B cell (primary cell): ENCODE data around the gene IGSF9B. TPM values are rescaled to one million over a fixed set of nuclear protein-coding genes. Genes with fewer than 3 reads are reported as not detected.

Experiments
- ATAC-seq: fragments of 200-7000 bp; cut with Tn5 transposase; one replicate; pipeline ENCODE4 v1.10.0; 2021; ENCODE audit warnings: low read depth, mild to moderate bottlenecking, moderate number of reproducible peaks, moderate library complexity
- CTCF ChIA-PET: fragments of 350-600 bp; sonication (Branson Sonifier 250); formaldehyde crosslinking; loops from one replicate; lab custom pipeline; 2021; ENCODE audit warnings: antibody characterized with exemption, inconsistent platforms; lab: Charles Lee
- POLR2A ChIA-PET: fragments of 350-600 bp; sonication (Branson Sonifier 250); formaldehyde crosslinking; loops from one replicate; lab custom pipeline; 2021; ENCODE audit warnings: antibody characterized with exemption; lab: Charles Lee
- DNase-seq: peaks from one replicate; pipeline ENCODE4 v3.0.0; 2013
- H2AFZ ChIP-seq: 2 replicates; pipeline ENCODE4 v1.6.1; 2012; ENCODE audit warnings: mild to moderate bottlenecking, low read depth, low read length; ENCODE audit not compliant: insufficient read depth, poor library complexity, severe bottlenecking
- H3K27ac ChIP-seq, 2 donors: 1 replicate in 1 of 2; 2 replicates in 1 of 2; pipeline ENCODE4 v1.5.1; 2012 to 2013; ENCODE audit warnings: low read length in 2 of 2, mild to moderate bottlenecking in 2 of 2, moderate library complexity in 1 of 2
- H3K27me3 ChIP-seq, 4 experiments: fragments of 200-600 bp in 1 of 4; sonication (generic) in 1 of 4; replicated peaks in 1 of 4; 1 replicate in 2 of 4; 2 replicates in 2 of 4; pipeline versions ENCODE4 v1.6.1 to v1.7.0; 2013 to 2016; ENCODE audit warnings: low read length in 3 of 4, mild to moderate bottlenecking in 2 of 4, mixed read lengths in 1 of 4, moderate library complexity in 1 of 4; ENCODE audit not compliant: insufficient read depth in 4 of 4, control insufficient read depth in 3 of 4; ENCODE audit errors: control extremely low read depth in 1 of 4
- H3K36me3 ChIP-seq, 2 experiments: replicated peaks in 1 of 2; 1 replicate in 1 of 2; 2 replicates in 1 of 2; pipeline versions ENCODE4 v1.6.1 to v1.7.1; 2013; ENCODE audit warnings: low read length in 1 of 2; ENCODE audit not compliant: insufficient read depth in 2 of 2, control insufficient read depth in 1 of 2; ENCODE audit errors: control extremely low read depth in 1 of 2, extremely low read depth in 1 of 2
- H3K4me1 ChIP-seq, 2 donors: fragments of 200-600 bp in 1 of 2; sonication (generic) in 1 of 2; 1 replicate in 1 of 2; 2 replicates in 1 of 2; pipeline versions ENCODE4 v1.5.1 to v1.6.1; 2013 to 2017; ENCODE audit warnings: low read length in 2 of 2; ENCODE audit not compliant: control insufficient read depth in 2 of 2, insufficient read depth in 2 of 2
- H3K4me2 ChIP-seq: replicated peaks from 2 replicates; pipeline ENCODE3; 2012; ENCODE audit warnings: mild to moderate bottlenecking, low read depth, low read length; ENCODE audit not compliant: poor library complexity, severe bottlenecking
- H3K4me3 ChIP-seq, 5 experiments: fragments of 200-600 bp in 1 of 5; sonication (generic) in 1 of 5; 1 replicate in 3 of 5; 2 replicates in 2 of 5; pipeline versions ENCODE4 v1.5.1 to v1.7.0; 2011 to 2016; ENCODE audit warnings: low read length in 4 of 5, mild to moderate bottlenecking in 4 of 5, low read depth in 2 of 5, control low read depth in 1 of 5, moderate library complexity in 1 of 5; ENCODE audit not compliant: insufficient read depth in 1 of 5; ENCODE audit errors: control extremely low read depth in 1 of 5, extremely low read depth in 1 of 5
- H3K79me2 ChIP-seq: fragments of 200-600 bp; sonication (generic); one replicate; pipeline ENCODE4 v1.6.0; 2016; ENCODE audit warnings: low read length; ENCODE audit not compliant: control insufficient read depth, insufficient read depth
- H3K9ac ChIP-seq: fragments of 200-600 bp; sonication (generic); 2 replicates; pipeline ENCODE4 v1.6.1; 2017; ENCODE audit warnings: mild to moderate bottlenecking, low read length, moderate library complexity
- H3K9me3 ChIP-seq, 3 donors: one replicate each; pipeline versions ENCODE4 v1.6.1 to v1.7.1; 2013; ENCODE audit warnings: low read length in 2 of 3; ENCODE audit not compliant: control insufficient read depth in 2 of 3, insufficient read depth in 1 of 3; ENCODE audit errors: control extremely low read depth in 1 of 3
- H4K20me1 ChIP-seq: 2 replicates; pipeline ENCODE4 v1.6.0; 2012; ENCODE audit warnings: mild to moderate bottlenecking, low read length; ENCODE audit not compliant: insufficient read depth, control insufficient read depth, poor library complexity, severe bottlenecking
- H3K27ac Mint-ChIP-seq: one replicate; pipeline ENCODE4 v1.8.0; 2021; ENCODE audit warnings: mixed read lengths
- H3K27me3 Mint-ChIP-seq: one replicate; pipeline ENCODE4 v1.8.0; 2021; ENCODE audit warnings: mixed read lengths
- H3K4me1 Mint-ChIP-seq: one replicate; pipeline ENCODE4 v1.8.0; 2021; ENCODE audit warnings: mixed read lengths
- H3K4me3 Mint-ChIP-seq: one replicate; pipeline ENCODE4 v1.8.0; 2021; ENCODE audit warnings: mixed read lengths
- H3K9me3 Mint-ChIP-seq: one replicate; pipeline ENCODE4 v1.8.0; 2022; ENCODE audit warnings: mixed read lengths; ENCODE audit not compliant: insufficient read depth
- EZH2 ChIP-seq: IDR thresholded peaks from 2 replicates; pipeline ENCODE4 v1.6.1; 2012; ENCODE audit warnings: borderline replicate concordance, low read depth, mild to moderate bottlenecking, moderate library complexity, low read length; ENCODE audit not compliant: insufficient read depth, poor library complexity, severe bottlenecking
- WGBS: methylation state at CpG from one replicate; pipeline ENCODE4 v1.1.5; 2013; ENCODE audit warnings: missing lambda C conversion rate; ENCODE audit not compliant: insufficient coverage; 5-methylcytosine and 5-hydroxymethylcytosine counted together
- intact Hi-C: fragments of 100-400 bp; cut with micrococcal nuclease; formaldehyde crosslinking; loops from one replicate; pipeline ENCODE4 v1.10.0; 2022
- polyA plus RNA-seq: library from polyadenylated mRNA; depleted of rRNA; stranded (reverse); fragments of >200 nt; gene quantifications from 2 replicates; pipeline ENCODE4 v1.2.3, GENCODE V29; 2012
- total RNA-seq, 2 donors: library from RNA; stranded (reverse); fragments of 120-200 nt in 1 of 2; gene quantifications; 1 replicate in 1 of 2; 2 replicates in 1 of 2; pipeline versions ENCODE4 v1.2.3 to v1.2.4, GENCODE V29; 2013 to 2022
- TF ChIP-seq, protein P1 (sequence below): fragments of 200-600 bp; IDR thresholded peaks from one replicate; pipeline ENCODE4 v1.8.0; 2022; ENCODE audit warnings: antibody characterized with exemption, mild to moderate bottlenecking

Gene IGSF9B
- total and polyA plus RNA-seq, 2 donors (not counting 1 experiment from before 2014, with no cell fraction given): 0.15 to 0.37 TPM

DNA sequence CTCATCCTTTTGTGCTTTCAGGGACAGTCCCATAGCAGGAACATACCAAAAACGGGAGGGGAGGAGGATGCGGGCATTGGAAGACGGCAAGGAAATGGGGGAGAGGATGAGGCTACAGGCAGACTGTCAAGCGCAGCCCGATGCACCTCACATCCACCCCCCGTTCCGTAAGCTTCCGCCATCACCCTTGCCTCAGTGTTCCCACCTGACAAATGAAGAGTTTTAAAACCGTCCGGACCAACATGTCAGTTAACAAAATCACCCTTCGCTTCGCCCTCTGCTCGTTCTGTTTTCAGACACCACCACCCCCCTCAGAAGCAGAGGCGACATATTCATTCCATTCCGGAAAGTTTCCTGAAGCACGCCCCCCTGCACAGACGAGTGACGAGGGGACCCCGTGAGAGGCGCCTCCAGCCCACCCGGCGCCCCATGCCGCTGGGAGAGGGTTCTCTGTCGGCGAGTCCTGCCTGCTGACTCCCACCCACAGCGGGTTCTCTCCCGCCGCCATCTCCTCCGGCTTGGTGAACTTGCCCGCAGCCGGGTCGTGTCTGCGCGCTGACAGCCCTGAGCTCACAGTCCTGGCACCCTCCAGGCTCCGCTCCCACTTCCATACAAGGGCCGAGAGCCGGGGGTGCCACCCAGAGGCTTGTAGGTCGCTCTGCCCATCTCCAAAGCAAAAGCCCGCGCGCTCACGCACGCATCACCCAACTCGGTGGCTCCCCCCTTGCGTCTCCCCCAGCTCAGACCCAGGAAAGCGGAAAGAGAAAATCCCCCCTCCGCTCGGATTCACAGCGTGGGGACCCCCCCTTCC is 1.5 kb downstream of the IGSF9B start:
- Mint-ChIP-seq H3K27me3 (peaks cover 50% of the 10 kb centered on the region), H3K4me3 (peak overlapping the region; percentile 80), H3K27ac (no peak overlapping the region), H3K9me3 (no peaks in the 10 kb centered on the region), H3K4me1 (peaks cover 22% of the 10 kb centered on the region)
- Histone ChIP-seq H3K9ac (no peak overlapping the region), H3K79me2 (no peaks in the 10 kb centered on the region), H3K9me3 (peaks cover 0 to 1% (median 0%) of the 10 kb centered on the region in 3 donors), H3K27me3 (peaks cover 0 to 50% (median 23%) of the 10 kb centered on the region in 4 experiments), H3K36me3 (no peaks in the 10 kb centered on the region), H3K4me2 (peak overlapping the region; percentile 81), H2AFZ (peak overlapping the region; percentile 5), H4K20me1 (no peaks in the 10 kb centered on the region), H3K4me1 (peaks cover 7 to 16% of the 10 kb centered on the region in 2 donors), H3K4me3 (peak overlapping the region in 1 of 5 experiments; percentile 17), H3K27ac (no peak overlapping the region)
- intact Hi-C loops: no loop called here
- POLR2A ChIA-PET: no interaction called here
- TF ChIP-seq, protein P1, sequence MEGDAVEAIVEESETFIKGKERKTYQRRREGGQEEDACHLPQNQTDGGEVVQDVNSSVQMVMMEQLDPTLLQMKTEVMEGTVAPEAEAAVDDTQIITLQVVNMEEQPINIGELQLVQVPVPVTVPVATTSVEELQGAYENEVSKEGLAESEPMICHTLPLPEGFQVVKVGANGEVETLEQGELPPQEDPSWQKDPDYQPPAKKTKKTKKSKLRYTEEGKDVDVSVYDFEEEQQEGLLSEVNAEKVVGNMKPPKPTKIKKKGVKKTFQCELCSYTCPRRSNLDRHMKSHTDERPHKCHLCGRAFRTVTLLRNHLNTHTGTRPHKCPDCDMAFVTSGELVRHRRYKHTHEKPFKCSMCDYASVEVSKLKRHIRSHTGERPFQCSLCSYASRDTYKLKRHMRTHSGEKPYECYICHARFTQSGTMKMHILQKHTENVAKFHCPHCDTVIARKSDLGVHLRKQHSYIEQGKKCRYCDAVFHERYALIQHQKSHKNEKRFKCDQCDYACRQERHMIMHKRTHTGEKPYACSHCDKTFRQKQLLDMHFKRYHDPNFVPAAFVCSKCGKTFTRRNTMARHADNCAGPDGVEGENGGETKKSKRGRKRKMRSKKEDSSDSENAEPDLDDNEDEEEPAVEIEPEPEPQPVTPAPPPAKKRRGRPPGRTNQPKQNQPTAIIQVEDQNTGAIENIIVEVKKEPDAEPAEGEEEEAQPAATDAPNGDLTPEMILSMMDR: no peak
- no peak for TF ChIP-seq EZH2
- ATAC-seq (no peak), DNase-seq (peak; percentile 31)
- CTCF ChIA-PET: no interaction called here
- 4% methylated on average over 42 of the region's 49 CpGs for WGBS

GRCh38 chr11:133953999-133954398 is 2.8 kb downstream of the IGSF9B start:
- Histone ChIP-seq H3K27me3 (peaks cover 0 to 55% (median 23%) of the 10 kb centered on the region in 4 experiments), H2AFZ (no peak overlapping the region), H3K4me2 (no peak overlapping the region), H3K9me3 (no peaks in the 10 kb centered on the region), H3K79me2 (no peaks in the 10 kb centered on the region), H3K36me3 (no peaks in the 10 kb centered on the region), H3K27ac (no peak overlapping the region), H3K4me3 (no peak overlapping the region), H3K4me1 (peaks cover 7 to 16% of the 10 kb centered on the region in 2 donors), H3K9ac (no peak overlapping the region), H4K20me1 (no peaks in the 10 kb centered on the region)
- ATAC-seq: no peak
- TF ChIP-seq, protein P1: no peak
- no peak for TF ChIP-seq EZH2
- Mint-ChIP-seq H3K9me3 (no peaks in the 10 kb centered on the region), H3K27ac (no peak overlapping the region), H3K27me3 (peaks cover 55% of the 10 kb centered on the region), H3K4me3 (peak overlapping the region; percentile 30), H3K4me1 (peaks cover 22% of the 10 kb centered on the region)
- WGBS: 91% methylated on average over 7 of the region's 8 CpGs
- CTCF ChIA-PET: no interaction called here
- no peak for DNase-seq
- POLR2A ChIA-PET: no interaction called here
- intact Hi-C loops: no loop called here
